K562 (cell line): Measurements from ENCODE around the gene PNMA5.

ENCODE experiments used
- E2F1 ChIP-seq: sonication (generic); formaldehyde crosslinking; IDR thresholded peaks from 2 replicates; pipeline ENCODE4 v1.8.1; 2023; ENCODE audit warnings: mild to moderate bottlenecking, missing genetic modification reagents, moderate library complexity
- EHMT2 ChIP-seq: fragments of 450-650 bp; IDR thresholded peaks from 2 replicates; pipeline ENCODE4 v1.6.1; 2018; ENCODE audit warnings: antibody characterized with exemption
- EP300 ChIP-seq: IDR thresholded peaks from 2 replicates; pipeline ENCODE4 v1.6.1; 2012; ENCODE audit warnings: low read length, improper control_type of control experiment
- HBP1 ChIP-seq: fragments of 450-650 bp; formaldehyde crosslinking; IDR thresholded peaks from 2 replicates; pipeline ENCODE4 v1.4.0; 2022; ENCODE audit warnings: missing genetic modification characterization
- HDGF ChIP-seq: fragments of 450-650 bp; IDR thresholded peaks from 2 replicates; pipeline ENCODE4 v1.6.1; 2016
- HNRNPLL ChIP-seq: fragments of 200-400 bp; formaldehyde crosslinking; IDR thresholded peaks from 2 replicates; pipeline ENCODE4 v1.6.1; 2017; ENCODE audit warnings: low read length, low read depth, mild to moderate bottlenecking; ENCODE audit not compliant: poor library complexity, severe bottlenecking
- MTA3 ChIP-seq: fragments of 450-650 bp; formaldehyde crosslinking; IDR thresholded peaks from 2 replicates; pipeline ENCODE4 v1.6.1; 2017; ENCODE audit warnings: mild to moderate bottlenecking, borderline replicate concordance
- PKNOX1 ChIP-seq: fragments of 450-650 bp; IDR thresholded peaks from 2 replicates; pipeline ENCODE4 v1.6.1; 2016
- REST ChIP-seq, 2 experiments: fragments of 450-650 bp; formaldehyde crosslinking in 1 of 2; IDR thresholded peaks; 2 replicates each; pipeline versions ENCODE4 v1.4.0 to v1.6.1; 2014 to 2020; ENCODE audit warnings: mild to moderate bottlenecking in 2 of 2, borderline replicate concordance in 1 of 2, low read depth in 1 of 2
- SRSF1 ChIP-seq: fragments of 200-400 bp; formaldehyde crosslinking; IDR thresholded peaks from 2 replicates; pipeline ENCODE4 v1.6.1; 2017; ENCODE audit warnings: mild to moderate bottlenecking, low read depth, low read length, moderate library complexity
- ZBTB1 ChIP-seq: sonication (generic); formaldehyde crosslinking; IDR thresholded peaks from 2 replicates; pipeline ENCODE4 v1.8.1; 2023; ENCODE audit warnings: missing genetic modification reagents, low read depth, mild to moderate bottlenecking, borderline replicate concordance
- ZNF274 ChIP-seq: IDR thresholded peaks from 2 replicates; pipeline ENCODE4 v1.6.1; 2011; ENCODE audit warnings: low read depth, mild to moderate bottlenecking, low read length, moderate library complexity, borderline replicate concordance
- ZNF431 ChIP-seq: sonication (generic); formaldehyde crosslinking; IDR thresholded peaks from 2 replicates; pipeline ENCODE4 v1.8.0; 2022; ENCODE audit warnings: mild to moderate bottlenecking, missing genetic modification reagents

- TF ChIP-seq EHMT2 (no peak), HNRNPLL (no peak), EP300 (no peak), ZNF274 (no peak), HDGF (no peak), E2F1 (CRISPR knock-in tag) (no peak), REST (IDR thresholded peaks at IDR 0.05; ENCODE audit: borderline replicate concordance) (no peak), REST (CRISPR knock-in tag; IDR thresholded peaks at IDR 0.05; ENCODE audit: low read depth) (no peak), SRSF1 (no peak), PKNOX1 (no peak), HBP1 (no peak), ZBTB1 (CRISPR knock-in tag) (no peak), ZNF431 (CRISPR knock-in tag) (no peak), MTA3 (no peak)
These were observed 34.3 kb downstream of the PNMA5 start for GRCh38 chrX:152959626-152960025.
